Gastroesophageal sphincter (tissue), 4 donors: ENCODE data around the gene PTPRN2. TPM values are rescaled to one million over a fixed set of nuclear protein-coding genes. Genes with fewer than 3 reads are reported as not detected.

Experiments
- ATAC-seq: fragments of 150-250 bp; one replicate; pipeline ENCODE4 v1.9.1; 2016; ENCODE audit warnings: mild to moderate bottlenecking, moderate library complexity
- H3K27ac ChIP-seq, 4 donors: fragments of 200-600 bp; sonication (generic) in 3 of 4; 1 replicate in 3 of 4; 2 replicates in 1 of 4; pipeline ENCODE4 v1.5.1; 2016 to 2019
- H3K27me3 ChIP-seq: fragments of 200-600 bp; sonication (generic); one replicate; pipeline ENCODE4 v1.5.1; 2019
- H3K36me3 ChIP-seq, 2 donors: fragments of 200-600 bp; sonication (generic); one replicate each; pipeline ENCODE4 v1.5.1; 2019; ENCODE audit warnings: control low read depth in 1 of 2
- H3K4me1 ChIP-seq, 3 donors: fragments of 200-600 bp; sonication (generic); 1 replicate in 2 of 3; 2 replicates in 1 of 3; pipeline ENCODE4 v1.5.1; 2016 to 2019; ENCODE audit warnings: control low read depth in 2 of 3
- H3K4me3 ChIP-seq, 2 donors: fragments of 200-600 bp; sonication (generic); one replicate each; pipeline ENCODE4 v1.5.1; 2019; ENCODE audit warnings: mild to moderate bottlenecking in 1 of 2, moderate library complexity in 1 of 2
- H3K9me3 ChIP-seq, 3 donors: fragments of 200-600 bp; sonication (generic); one replicate each; pipeline ENCODE4 v1.5.1; 2017 to 2019; ENCODE audit warnings: control low read depth in 2 of 3
- CTCF ChIP-seq, 4 experiments: fragments of 200-600 bp in 2 of 4; fragments of 450-650 bp in 2 of 4; sonication (generic) in 1 of 4; IDR thresholded peaks; one replicate each; pipeline ENCODE4 v1.5.1; 2017 to 2019; ENCODE audit warnings: antibody characterized with exemption in 4 of 4, mild to moderate bottlenecking in 2 of 4, moderate library complexity in 2 of 4
- EP300 ChIP-seq: sonication (generic); formaldehyde crosslinking; IDR thresholded peaks from one replicate; pipeline ENCODE4 v1.6.1; 2017; ENCODE audit warnings: antibody characterized with exemption, mild to moderate bottlenecking
- POLR2A ChIP-seq, 2 donors: fragments of 450-650 bp; IDR thresholded peaks; one replicate each; pipeline ENCODE4 v1.6.1; 2017; ENCODE audit warnings: antibody characterized with exemption in 2 of 2, mild to moderate bottlenecking in 2 of 2, moderate library complexity in 1 of 2
- POLR2AphosphoS5 ChIP-seq: sonication (generic); formaldehyde crosslinking; IDR thresholded peaks from one replicate; pipeline ENCODE4 v1.6.1; 2017; ENCODE audit warnings: antibody characterized with exemption
- WGBS, 2 donors: methylation state at CpG; one replicate each; pipeline ENCODE4 v1.1.5; 2018; ENCODE audit warnings: low coverage in 1 of 2; 5-methylcytosine and 5-hydroxymethylcytosine counted together
- total RNA-seq, 4 donors: library from RNA; depleted of rRNA; stranded (reverse); fragments of >200 nt; gene quantifications; one replicate each; pipeline ENCODE4 v1.1.0, GENCODE V29; 2016

Gene PTPRN2
- total RNA-seq, 4 donors from 2014 or later, result 1.7 to 4.7 (median 3.3) TPM

GRCh38 chr7:158546214-158546613 is 41.4 kb downstream of the PTPRN2 start:
- H3K27ac ChIP-seq, result no peak overlapping the region
- H3K36me3 ChIP-seq, result no peaks in the 10 kb centered on the region
- ATAC-seq, result no peak
- no peaks in the 10 kb centered on the region for H3K9me3 ChIP-seq
- peaks cover 0 to 8% (median 0%) of the 10 kb centered on the region in 3 donors for H3K4me1 ChIP-seq
- TF ChIP-seq POLR2A (IDR thresholded peaks at IDR 0.05) (no peak), CTCF (IDR thresholded peaks at IDR 0.05) (no peak), POLR2AphosphoS5 (no peak), EP300 (no peak)
- 90% methylated on average over 2 of the region's 16 CpGs; no CpG with 5 or more reads in 1 of the 2 donors for WGBS, 2 donors
- H3K4me3 ChIP-seq, result no peak overlapping the region
- peaks cover 28% of the 10 kb centered on the region for H3K27me3 ChIP-seq

GRCh38 chr7:158544708-158545107 is 42.9 kb downstream of the PTPRN2 start:
- Histone ChIP-seq H3K36me3 (no peaks in the 10 kb centered on the region), H3K27me3 (peaks cover 28% of the 10 kb centered on the region), H3K4me1 (peaks cover 0 to 8% (median 0%) of the 10 kb centered on the region in 3 donors), H3K9me3 (no peaks in the 10 kb centered on the region), H3K4me3 (no peak overlapping the region), H3K27ac (no peak overlapping the region)
- 74 to 82% methylated on average over 6 of the region's 8 CpGs for WGBS, 2 donors
- no peak for ATAC-seq
- TF ChIP-seq EP300, result no peak

GRCh38 chr7:158543840-158544239 is 43.8 kb downstream of the PTPRN2 start:
- H3K4me1 ChIP-seq, result no peaks in the 10 kb centered on the region
- ATAC-seq, result no peak

GRCh38 chr7:158542651-158543566 is 44.7 kb downstream of the PTPRN2 start:
- Histone ChIP-seq H3K27ac (no peak overlapping the region), H3K36me3 (no peaks in the 10 kb centered on the region), H3K9me3 (no peaks in the 10 kb centered on the region), H3K4me1 (no peaks in the 10 kb centered on the region), H3K4me3 (no peak overlapping the region), H3K27me3 (peaks cover 18% of the 10 kb centered on the region)
- no peak for ATAC-seq
- TF ChIP-seq CTCF (IDR thresholded peaks at IDR 0.05) (no peak), POLR2AphosphoS5 (no peak), POLR2A (IDR thresholded peaks at IDR 0.05) (no peak), EP300 (no peak)
- 79 to 92% methylated on average over 10 to 13 of the region's 19 CpGs for WGBS, 2 donors

More at GRCh38 chr7:158543840-158544239, 43.8 kb downstream of the PTPRN2 start:
- H3K9me3 ChIP-seq, result no peaks in the 10 kb centered on the region
- 83 to 100% methylated on average over 1 to 2 of the region's 11 CpGs for WGBS, 2 donors
- H3K27ac ChIP-seq, result no peak overlapping the region
- H3K27me3 ChIP-seq, result peaks cover 28% of the 10 kb centered on the region
- TF ChIP-seq CTCF (IDR thresholded peaks at IDR 0.05) (no peak), POLR2A (IDR thresholded peaks at IDR 0.05) (no peak), POLR2AphosphoS5 (no peak), EP300 (no peak)
- H3K4me3 ChIP-seq, result no peak overlapping the region
- no peaks in the 10 kb centered on the region for H3K36me3 ChIP-seq

- Histone ChIP-seq H3K4me3 (no peak overlapping the region), H3K36me3 (no peaks in the 10 kb centered on the region), H3K27me3 (peaks cover 5% of the 10 kb centered on the region), H3K4me1 (no peaks in the 10 kb centered on the region), H3K27ac (no peak overlapping the region), H3K9me3 (no peaks in the 10 kb centered on the region)
- 63 to 72% methylated on average over 7 to 9 of the region's 13 CpGs for WGBS, 2 donors
- TF ChIP-seq EP300, result no peak
- no peak for TF ChIP-seq CTCF (IDR thresholded peaks at IDR 0.05)
- no peak for TF ChIP-seq POLR2A (IDR thresholded peaks at IDR 0.05)
- TF ChIP-seq POLR2AphosphoS5, result no peak
- ATAC-seq, result no peak
These were observed 46.1 kb downstream of the PTPRN2 start for GRCh38 chr7:158541346-158542010.
